Fibroblast of villous mesenchyme (primary cell): ENCODE measurements around the gene INSIG2. TPM values are rescaled to one million over a fixed set of nuclear protein-coding genes. Genes with fewer than 3 reads are reported as not detected.

Experiments
- DNase-seq: peaks from one replicate; pipeline ENCODE4 v3.0.0-alpha.2; 2010; ENCODE audit warnings: low read depth
- H3K4me3 ChIP-seq: 2 replicates; pipeline ENCODE4 v1.5.1; 2011; ENCODE audit warnings: low read depth, mild to moderate bottlenecking, low read length
- CTCF ChIP-seq: IDR thresholded peaks from 2 replicates; pipeline ENCODE4 v1.5.1; 2012; ENCODE audit warnings: low read depth, mild to moderate bottlenecking, low read length; ENCODE audit not compliant: insufficient read depth
- total RNA-seq: library from RNA; depleted of rRNA; stranded (reverse); fragments of >200 nt; gene quantifications from 2 replicates; pipeline ENCODE4 v1.2.3, GENCODE V29; 2012

Gene INSIG2
- total RNA-seq, 1 donor, result 13.0 TPM

- no peak for DNase-seq
- TF ChIP-seq CTCF, result no peak
Observed at GRCh38 chr2:118110991-118111390, 22.7 kb downstream of the INSIG2 start.

GRCh38 chr2:118112771-118113334 lies 24.6 kb downstream of the INSIG2 start:
- DNase-seq, result peak; percentile 90
- no peak for TF ChIP-seq CTCF
- no peak overlapping the region for H3K4me3 ChIP-seq

More at GRCh38 chr2:118110991-118111390, 22.7 kb downstream of the INSIG2 start:
- H3K4me3 ChIP-seq, result no peak overlapping the region

- no peak for DNase-seq
- TF ChIP-seq CTCF, result no peak
- no peak overlapping the region for H3K4me3 ChIP-seq
Observed at GRCh38 chr2:118114863-118115262, 26.6 kb downstream of the INSIG2 start.

DNA sequence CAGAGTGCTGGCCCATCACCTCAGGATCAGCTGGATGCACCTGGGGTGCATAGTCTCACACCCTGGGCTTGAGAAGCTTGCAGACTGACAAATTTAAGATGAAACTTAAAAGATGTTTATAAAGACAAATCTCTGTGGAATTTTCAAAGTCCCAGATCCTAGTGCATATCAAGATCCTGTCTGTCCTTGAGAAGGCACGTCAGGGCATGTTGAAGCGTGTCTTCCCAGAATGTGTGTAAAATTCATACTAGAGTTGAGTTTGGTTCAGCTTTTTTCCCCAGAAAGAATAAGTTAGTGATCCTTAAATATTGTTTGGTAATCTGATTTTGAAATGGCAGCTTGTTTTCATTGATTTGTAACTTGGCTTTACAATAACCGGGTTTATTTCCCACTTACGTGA lies 27.5 kb downstream of the INSIG2 start:
- TF ChIP-seq CTCF, result no peak
- no peak overlapping the region for H3K4me3 ChIP-seq
- no peak for DNase-seq

- H3K4me3 ChIP-seq, result no peak overlapping the region
- TF ChIP-seq CTCF, result no peak
- no peak for DNase-seq
Observed at GRCh38 chr2:118118479-118118878, 30.2 kb downstream of the INSIG2 start.

DNA sequence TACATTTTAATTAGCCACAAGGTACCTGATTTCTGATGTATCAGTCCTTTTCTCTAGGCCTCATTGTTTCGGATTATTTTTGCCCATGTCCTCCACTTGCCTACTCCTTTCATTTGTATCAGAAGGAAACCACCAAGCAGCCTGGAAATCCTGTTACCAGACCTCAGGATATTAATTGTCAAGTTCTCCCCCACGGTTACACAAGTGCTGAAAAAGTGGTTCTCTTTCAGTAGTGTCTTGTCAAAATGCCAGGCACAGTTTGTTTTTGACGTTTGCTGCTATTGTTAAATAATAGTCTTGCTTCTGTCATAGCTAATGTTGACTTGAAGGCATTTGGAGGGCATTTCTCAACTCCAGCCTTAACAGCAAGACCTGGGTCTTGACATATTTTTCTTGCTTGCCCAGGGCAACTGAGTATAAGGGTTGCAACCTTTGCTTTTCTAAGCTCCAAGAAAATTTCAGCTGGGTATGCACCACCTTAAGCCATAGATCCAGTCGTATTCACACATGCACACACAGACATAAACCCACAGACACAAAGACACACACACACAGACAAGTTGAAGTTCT lies 31.0 kb downstream of the INSIG2 start:
- no peak overlapping the region for H3K4me3 ChIP-seq
- TF ChIP-seq CTCF, result no peak
- peak; percentile 28 for DNase-seq
